HG02798 (cell line): ENCODE data around the gene STAP2.
"Not testable (repeated sequence)": the region's sequence is repeated elsewhere in the genome, so short reads cannot be mapped to it uniquely, and the experiment has no call there.

ENCODE experiments used
- ATAC-seq: cut with Tn5 transposase; IDR thresholded peaks from one replicate; pipeline ENCODE4 v1.9.1; 2021; ENCODE audit warnings: mild to moderate bottlenecking; ENCODE audit not compliant: unreplicated experiment, poor library complexity

Gene STAP2

DNA sequence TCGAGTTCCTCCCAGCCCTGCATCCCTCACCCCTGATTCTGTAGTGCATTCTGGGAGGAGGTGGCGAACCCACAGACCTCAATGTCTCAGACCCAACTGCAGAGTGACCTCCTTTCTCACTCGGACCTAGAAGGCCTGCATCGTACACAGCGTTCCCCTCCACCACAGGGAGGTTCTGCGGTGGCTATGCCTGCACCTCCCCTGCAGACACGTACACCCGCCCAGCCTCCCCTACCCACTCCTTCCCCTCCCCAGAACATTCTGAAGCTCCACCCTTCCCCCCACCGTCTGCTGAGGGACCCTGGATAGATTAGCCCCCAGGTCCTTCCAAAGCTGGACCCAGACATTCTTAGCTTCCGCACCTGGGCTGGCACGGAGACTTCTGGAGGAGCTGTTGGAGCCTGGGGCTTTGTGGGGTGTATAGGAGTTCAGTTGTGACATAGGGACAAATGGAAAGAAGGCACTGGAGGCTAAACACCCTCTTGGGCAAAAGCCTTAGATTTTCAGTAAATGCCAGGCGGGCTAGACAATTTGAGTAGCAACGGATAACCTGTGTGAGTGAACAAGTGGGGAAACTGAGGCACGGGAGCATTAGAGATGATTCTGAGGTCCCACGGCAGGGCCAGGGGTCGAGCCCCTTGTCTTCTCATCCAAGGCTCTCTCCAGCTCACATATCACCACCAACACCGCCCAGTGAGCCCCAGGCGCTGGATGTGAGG lies 34.6 kb downstream of the STAP2 start:
- no peak for ATAC-seq

DNA sequence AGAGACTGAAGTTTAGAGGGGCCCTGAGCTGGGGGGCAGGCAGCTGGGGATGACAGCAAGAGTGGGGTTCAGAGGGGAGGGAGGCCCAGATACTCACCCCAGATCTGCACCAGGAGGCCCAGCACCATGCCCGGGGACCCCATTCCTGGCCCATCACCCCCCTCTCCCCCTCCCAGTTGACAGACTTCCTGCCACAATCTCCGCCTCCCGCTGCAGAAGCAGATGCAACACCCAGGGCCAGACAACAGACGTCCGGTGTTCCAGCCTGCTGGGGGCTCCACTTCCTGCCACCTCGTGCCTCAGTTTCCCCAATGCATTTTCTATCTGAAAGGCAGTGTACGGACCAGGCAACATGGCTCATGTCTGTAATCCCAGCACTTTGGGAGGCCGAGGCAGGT lies 36.4 kb downstream of the STAP2 start, which contains the start of gene TMIGD2:
Gene TMIGD2 (minus strand): TSS at position 147 of the 398 bp plus-strand sequence. CDS start 4 bp downstream, at position 143.
- no peak for ATAC-seq

DNA sequence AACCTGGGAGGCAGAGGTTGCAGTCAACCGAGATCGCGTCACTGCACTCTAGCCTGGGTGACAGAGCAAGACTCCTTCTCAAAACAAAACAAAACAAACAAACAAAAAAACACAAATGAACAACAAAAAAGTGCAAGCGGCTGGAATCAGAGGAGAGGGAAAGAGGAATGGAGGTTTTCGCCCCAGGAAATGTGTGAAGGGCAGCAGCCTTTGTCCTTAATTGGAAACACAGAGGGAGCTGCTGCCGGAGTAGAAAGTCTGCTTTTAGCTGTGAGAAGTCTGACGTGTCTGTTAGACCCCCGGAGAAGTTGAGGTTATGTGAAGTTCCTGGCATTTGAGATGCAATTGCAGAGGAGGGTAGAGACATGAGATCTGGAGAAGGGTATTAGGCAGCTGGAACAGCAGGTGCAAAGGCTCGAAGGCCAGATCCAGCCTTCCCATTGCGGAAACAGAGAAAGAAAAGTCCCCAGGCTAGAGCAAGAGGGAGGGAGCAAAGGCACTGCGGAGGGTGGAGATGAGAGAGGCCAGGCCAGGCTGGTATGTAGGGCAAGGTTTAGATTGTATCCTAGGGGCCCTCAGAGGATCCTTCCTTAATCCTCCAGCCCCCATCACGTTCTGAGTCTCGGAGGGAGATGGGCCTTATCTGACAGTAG lies 36.9 kb downstream of the STAP2 start:
- ATAC-seq, result no peak

DNA sequence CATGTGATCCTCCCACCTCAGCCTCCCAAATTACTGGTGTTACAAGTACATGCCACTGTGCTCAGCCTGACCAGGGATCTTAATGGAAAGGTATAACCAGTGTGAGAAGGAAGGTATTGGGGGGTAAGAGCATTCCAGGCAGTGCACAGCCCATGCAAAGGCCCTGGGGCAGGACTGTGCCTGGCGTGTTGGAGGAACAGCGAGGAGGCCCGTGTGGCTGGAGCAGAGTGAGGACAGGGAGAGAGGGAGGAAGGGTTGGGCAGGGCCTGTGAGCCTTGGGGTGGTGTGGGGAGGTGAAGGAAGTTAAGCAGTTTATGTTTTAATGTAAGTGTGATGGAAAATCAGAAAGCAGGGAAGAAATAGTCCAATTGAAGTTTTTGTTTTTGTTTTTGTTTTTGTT lies 38.0 kb downstream of the STAP2 start:
- no peak for ATAC-seq

DNA sequence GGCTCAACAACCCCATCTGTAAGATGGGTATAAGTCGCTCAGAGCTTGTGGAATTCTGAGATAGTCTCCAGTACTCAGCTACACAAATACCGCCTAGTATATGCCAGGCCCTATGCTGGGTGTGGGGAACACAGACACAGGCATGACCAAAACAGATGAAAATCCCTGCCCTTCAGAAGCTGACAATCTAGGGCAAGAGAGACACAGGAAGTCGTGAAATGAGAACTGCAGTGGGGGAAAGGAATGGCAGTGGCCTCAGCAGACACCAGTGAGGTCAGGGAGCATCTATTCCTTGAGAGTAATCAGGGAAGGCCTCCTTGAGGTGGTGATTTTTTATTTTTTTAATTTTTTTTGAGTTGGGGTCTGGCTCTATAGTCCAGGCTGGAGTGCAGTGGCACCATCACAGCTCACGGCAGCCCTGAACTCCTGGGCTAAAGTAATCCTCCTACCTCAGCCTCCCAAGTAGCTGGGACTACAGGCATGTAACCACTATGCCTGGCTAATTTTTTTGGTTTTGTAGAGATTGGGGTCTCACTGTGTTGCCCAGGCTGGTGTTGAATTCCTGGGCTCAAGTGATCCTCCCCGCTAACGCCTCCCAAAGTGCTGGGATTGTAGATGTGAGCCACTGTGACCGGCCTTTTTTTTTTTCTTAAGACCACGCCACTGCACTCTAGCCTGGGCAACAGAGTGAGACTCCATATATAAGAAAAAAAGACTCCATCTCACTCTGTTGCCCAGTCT lies 39.6 kb downstream of the STAP2 start:
- no peak for ATAC-seq

DNA sequence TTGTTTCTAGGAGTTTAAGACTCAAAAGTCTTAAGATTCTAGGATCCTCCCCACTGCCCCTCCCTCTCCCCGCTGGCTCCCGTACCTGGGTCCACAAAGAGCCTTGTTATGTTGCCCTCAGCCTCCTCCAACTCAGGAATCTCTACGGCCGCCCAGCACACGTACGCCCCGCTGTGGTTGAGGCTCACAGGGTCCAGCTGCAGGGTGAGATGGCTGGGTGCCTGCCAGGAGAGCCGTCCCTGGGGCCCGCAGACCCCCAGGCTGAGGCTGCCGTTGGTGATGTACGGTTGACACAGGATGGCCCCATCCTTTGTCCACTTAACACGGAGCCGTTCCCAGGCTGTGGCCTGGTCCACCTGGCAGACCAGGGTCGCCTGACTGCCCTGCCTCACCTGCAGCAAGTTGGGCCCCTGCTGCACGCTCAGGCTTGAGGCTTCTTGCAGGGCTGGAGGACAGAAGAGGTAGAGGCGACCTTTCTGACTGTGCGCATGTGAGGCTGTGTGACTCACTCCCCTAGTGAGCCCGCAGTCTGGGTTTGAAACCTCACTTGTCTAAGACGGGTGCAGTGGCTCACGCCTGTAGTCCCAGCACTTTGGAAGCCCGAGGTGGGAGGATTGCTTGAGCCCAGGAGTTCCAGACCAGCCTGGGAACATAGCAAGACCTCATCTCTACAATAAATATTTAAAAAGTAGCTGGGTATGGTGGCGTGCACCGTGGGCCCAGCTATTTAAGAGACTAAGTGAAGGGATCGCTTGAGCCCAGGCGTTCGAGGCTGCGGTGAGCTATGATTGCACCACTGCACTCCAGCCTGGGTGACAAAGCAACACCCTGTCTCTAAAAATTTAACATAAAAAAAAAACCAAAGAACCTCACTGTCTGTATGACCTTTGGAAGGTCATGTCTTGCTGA lies 40.5 kb downstream of the STAP2 start:
- no peak for ATAC-seq

DNA sequence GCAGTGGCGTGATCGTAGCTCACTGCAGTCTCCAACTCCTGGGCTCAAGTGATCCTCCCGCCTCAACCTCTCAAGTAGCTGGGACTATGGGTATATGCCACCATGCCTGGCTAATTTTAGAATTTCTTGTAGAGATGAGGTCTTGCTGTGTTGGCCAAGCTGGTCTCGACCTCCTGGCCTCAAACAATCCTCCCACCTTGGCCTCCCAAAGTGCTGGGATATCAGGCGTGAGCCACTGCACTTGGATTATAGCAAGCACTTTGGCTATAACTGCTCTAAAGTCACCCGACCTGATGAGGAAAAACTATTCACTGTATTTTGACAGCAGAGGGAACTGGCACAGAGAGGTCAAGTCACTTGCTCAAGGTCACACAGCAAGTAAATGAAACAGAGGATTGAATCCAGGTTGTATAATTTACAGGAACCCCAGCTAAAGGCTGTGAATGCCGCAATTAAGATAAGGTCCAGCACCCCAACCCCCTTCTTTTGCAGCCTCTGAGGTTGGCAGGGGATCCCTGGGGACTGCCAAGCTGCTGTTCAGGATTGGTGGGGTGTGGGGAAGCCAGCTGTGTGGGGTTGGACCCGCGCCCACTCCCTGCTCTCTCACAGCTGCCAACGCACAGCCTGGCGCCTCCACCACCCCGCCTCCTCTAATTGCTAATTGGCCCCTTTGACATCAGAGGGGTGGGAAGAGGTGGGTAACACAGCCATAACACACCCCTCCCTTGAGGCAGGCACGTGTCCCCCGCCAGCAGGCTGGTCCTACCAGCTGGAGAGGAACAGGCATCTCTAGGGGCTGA lies 42.5 kb downstream of the STAP2 start:
- no peak for ATAC-seq

DNA sequence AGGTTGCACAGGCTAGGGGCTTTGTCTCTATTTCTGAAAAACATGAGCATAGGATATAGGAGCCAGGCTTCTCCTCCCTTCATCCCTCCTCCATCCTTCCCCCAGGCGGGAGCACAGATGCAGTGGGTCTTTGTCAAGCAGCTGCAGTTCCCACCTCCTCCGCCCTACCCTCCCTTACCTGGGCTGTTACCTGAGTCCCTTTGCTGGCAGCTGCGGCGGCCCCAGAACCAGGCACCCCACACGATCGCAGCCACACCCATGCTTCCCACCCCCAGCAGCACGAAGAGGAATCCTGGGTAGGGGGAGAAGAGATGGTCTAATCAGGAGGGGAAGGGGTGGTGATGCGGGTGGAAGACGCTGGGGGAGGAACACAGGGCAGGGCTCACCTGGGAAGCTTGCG lies 44.2 kb downstream of the STAP2 start:
- ATAC-seq, result no peak

DNA sequence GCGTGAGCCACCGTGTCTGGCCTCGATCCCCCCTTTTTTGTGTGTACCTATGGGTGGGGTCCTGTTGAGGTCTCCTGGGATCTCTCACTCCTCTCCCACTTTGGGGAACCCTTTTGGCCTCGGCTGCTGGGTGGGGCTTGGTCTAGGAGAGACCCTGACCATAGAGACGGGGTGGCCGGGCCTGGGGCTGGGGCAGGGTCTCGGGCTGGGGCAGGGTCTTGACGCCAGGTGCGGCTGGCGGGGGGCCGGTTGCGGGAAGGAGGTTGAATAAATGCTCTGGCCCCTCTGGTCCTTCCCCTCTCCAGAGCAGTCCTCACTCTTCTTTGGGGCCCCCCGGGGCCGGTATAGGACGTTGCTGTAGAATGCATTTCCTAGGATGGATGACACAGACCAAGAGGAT lies 46.1 kb downstream of the STAP2 start:
- no peak for ATAC-seq

DNA sequence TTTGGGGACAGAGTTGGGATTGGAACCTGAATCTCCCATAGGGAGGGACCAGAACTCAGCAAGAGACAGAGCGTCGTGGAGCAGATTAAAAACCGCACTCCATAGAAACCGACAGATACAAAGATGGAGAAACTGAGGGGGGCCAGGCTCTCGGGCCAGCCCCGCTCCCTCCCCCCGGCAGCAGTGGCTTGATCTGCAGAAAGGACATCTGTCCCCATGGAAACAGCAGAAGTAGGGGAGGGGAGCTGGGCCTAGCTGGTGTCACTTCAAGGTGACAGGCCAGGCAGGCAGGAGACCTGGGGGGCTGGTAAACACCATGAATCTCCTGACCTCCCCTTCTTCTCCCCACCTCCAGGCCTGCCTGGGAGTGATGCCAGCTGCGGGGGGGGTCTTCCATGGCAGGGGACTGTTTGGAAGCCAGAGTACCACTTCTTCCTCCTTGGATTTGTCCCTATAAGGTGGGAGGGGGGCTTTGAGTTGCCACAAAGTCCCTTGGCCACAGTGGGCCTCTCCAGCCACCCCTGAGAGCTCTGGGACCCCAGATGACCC lies 47.4 kb downstream of the STAP2 start:
- no peak for ATAC-seq

DNA sequence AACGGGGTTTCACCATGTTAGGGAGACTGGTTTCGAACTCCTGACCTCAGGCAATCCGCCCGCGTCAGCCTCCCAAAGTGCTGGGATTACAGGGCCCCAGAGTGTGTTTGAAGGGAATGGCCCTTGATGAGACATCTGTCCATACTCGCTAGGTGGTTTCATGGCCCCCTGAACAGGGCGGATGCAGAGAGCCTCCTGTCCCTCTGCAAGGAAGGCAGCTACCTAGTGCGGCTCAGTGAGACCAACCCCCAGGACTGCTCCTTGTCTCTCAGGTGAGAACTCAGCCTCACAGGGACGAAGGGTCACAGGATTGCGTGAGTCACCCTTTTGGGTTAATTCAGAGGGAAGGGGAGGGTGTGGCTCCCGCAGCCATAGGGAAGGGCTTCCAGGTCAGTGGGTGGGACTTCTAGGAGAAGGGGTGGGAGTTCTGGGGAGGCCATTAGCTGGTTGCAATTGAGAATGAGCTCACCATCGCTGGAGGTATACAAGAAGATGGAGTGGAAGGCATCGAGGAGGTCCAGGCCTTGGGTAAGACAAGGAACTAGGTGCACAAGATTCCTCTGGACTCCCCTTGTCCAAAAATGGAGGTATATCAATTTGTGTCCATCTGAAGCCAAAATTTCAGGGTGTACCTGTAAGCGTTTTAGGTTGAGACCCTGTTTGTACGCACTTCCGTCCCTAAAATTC lies 50.4 kb downstream of the STAP2 start:
- ATAC-seq, result no peak

DNA sequence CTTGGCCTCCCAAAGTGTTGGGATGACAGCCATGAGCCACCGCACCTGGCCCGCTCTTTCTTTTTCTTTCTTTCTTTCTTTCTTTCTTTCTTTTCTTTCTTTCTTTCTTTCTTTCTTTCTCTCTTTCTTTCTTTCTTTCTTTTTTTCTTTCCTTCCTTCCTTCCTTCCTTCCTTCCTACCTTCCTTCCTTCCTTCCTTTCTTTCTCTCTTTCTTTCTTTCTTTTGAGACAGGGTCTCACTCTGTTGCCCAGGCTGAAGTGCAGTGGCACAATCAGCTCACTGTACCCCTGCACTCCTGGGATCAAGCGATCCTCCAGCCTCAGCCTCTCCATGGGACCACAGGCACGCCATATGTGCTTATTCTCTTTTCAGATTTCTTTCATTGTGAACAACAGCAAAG lies 52.5 kb downstream of the STAP2 start:
- ATAC-seq, result not testable (repeated sequence)

DNA sequence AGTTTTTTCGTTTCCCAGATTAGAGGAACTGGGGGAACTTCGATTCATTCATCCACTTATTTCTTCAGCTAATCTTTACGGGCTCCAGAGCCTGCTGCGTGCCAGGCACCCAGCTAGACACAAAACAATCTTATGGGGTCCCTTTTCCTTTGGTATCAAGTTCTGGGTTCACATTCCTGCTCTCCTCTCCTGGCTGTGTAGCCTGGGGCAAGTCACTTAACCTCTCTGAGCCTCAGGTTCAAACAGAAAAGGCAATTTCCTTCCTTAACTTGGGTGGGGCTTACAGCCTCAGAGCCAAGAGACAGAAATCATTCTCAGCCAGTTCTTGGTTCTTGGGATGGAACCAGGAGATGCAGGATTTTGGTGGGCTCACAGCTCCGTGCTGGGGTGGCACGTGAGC lies 53.7 kb downstream of the STAP2 start:
- ATAC-seq, result no peak

DNA sequence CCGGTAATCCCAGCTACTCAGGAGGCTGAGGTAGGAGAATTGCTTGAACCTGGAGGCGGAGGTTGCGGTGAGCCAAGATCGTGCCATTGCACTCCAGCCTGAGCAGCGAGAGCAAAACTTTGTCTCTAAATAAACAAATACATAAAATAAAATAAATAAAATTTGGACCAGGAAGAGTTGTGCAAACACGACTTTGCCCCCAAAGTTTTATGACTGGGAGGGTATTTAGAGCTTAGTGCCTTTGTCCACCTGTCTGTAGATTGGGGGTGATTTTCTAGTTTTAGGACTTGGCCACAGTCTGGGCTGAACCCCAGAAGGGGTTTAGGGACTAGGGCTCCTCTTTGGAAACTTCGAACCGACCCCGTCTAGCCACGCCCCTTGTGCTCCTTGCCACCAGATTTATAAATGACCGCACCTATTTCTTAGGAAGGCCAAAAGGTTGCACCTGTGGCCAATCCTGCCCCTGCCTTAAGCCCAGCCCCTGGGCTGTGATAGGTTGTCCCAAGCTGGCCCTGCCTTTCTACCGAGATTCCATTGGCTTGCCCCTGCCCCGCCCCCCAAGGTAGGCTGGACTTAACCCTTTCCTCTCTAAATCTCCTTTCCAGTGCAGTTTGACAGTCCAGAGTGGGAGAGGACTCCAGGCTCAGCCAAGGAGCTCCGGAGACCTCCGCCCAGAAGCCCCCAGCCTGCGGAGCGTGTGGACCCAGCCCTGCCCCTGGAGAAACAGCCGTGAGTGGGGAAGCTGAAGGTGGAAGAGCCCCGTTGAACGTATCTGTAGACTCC lies 54.3 kb downstream of the STAP2 start:
- ATAC-seq, result no peak

DNA sequence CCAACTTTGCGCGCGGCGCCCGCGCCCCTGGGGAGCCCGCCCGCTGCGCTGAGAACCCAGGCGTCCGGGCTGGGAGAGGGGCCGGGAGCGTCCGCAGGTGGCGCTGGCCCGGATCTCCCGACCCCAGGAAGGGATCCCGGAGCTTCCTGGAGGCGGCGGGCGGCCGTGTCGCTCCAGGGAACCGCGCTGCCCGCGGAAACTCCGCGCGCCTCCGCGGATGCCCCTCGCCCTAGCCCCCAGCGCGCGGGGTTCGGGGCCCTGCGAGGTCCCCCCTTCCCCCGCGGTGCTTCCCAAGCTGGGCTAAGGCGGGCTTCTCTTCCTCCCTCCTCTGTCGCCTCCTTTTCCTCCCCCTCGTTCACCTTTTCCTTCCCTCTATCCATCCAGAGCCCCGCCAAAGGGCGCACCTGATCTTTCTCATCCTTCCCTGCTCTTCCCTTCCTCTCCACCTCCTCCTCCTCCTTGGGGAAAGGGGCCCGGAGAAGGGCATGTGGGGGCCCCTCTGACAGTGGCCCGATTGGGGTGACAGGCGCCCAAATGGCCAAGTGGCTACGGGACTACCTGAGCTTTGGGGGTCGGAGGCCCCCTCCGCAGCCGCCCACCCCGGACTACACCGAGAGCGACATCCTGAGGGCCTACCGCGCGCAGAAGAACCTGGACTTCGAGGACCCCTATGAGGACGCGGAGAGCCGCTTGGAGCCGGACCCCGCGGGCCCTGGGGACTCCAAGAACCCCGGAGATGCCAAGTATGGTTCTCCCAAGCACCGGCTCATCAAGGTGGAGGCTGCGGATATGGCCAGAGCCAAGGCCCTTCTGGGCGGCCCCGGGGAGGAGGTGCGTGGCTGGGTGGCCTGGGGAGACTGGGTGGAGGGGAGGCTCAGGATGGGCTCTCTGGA lies 58.9 kb downstream of the STAP2 start:
- ATAC-seq, result no peak

DNA sequence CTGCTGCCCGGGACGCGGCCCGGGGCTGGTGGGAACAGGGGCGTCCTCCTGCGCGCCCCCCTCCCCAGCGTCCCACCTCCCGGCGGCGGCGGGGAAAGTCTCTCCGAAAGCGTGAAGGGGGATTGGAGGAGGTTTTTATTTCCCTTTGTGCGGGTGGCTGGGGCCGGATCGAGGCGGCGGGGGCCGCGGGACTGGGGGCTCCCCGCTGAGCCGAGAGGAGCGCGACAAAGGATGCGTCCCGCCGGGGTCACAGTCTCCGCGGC lies 59.4 kb downstream of the STAP2 start:
- no peak for ATAC-seq
